Hepatocyte (in vitro differentiated cells): ENCODE results near the gene CREB1.

ENCODE experiments used
- EZH2 ChIP-seq: fragments of 200-600 bp; sonication (generic); IDR thresholded peaks from 2 replicates; pipeline ENCODE4 v1.6.1; 2016; ENCODE audit warnings: antibody characterized with exemption, mild to moderate bottlenecking, borderline replicate concordance
- TF ChIP-seq, protein P1 (sequence below): fragments of 200-600 bp; sonication (generic); IDR thresholded peaks from 2 replicates; pipeline ENCODE4 v1.5.1; 2016; ENCODE audit warnings: antibody characterized with exemption, mild to moderate bottlenecking; ENCODE audit not compliant: poor library complexity

DNA sequence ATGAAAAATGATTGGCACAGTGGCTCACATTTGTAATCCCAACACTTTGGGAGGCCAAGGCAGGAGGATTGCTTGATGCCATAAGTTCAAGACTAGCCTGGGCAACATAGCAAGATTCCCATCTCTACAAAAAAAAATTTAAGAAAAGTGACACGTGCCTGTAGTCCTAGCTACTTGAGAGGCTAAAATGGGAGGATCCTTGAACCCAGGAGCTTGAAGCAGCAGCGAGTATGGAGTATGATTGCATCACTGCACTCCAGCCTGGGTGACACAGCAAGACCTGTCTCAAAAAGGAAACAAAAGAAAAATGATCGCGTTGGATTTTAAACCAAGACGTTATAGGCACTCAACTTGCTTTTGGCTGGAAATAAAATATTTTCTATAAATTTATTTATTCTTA, 37.8 kb upstream of the CREB1 start:
- TF ChIP-seq, protein P1, sequence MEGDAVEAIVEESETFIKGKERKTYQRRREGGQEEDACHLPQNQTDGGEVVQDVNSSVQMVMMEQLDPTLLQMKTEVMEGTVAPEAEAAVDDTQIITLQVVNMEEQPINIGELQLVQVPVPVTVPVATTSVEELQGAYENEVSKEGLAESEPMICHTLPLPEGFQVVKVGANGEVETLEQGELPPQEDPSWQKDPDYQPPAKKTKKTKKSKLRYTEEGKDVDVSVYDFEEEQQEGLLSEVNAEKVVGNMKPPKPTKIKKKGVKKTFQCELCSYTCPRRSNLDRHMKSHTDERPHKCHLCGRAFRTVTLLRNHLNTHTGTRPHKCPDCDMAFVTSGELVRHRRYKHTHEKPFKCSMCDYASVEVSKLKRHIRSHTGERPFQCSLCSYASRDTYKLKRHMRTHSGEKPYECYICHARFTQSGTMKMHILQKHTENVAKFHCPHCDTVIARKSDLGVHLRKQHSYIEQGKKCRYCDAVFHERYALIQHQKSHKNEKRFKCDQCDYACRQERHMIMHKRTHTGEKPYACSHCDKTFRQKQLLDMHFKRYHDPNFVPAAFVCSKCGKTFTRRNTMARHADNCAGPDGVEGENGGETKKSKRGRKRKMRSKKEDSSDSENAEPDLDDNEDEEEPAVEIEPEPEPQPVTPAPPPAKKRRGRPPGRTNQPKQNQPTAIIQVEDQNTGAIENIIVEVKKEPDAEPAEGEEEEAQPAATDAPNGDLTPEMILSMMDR = no peak
- no peak for TF ChIP-seq EZH2
